Sigmoid colon (tissue), 4 donors: ENCODE measurements around the gene LARP1.

Source experiments
- EP300 ChIP-seq, 4 donors: sonication (generic); formaldehyde crosslinking; IDR thresholded peaks; one replicate each; pipeline ENCODE4 v1.6.1; 2017; ENCODE audit warnings: antibody characterized with exemption in 4 of 4
- POLR2AphosphoS5 ChIP-seq, 4 donors: sonication (generic); formaldehyde crosslinking; IDR thresholded peaks; one replicate each; pipeline ENCODE4 v1.6.1; 2017; ENCODE audit warnings: antibody characterized with exemption in 4 of 4
- TF ChIP-seq, protein P1 (sequence below), 4 experiments: fragments of 450-650 bp in 3 of 4; fragments of 200-600 bp in 1 of 4; IDR thresholded peaks; one replicate each; pipeline ENCODE4 v1.5.1; 2016 to 2019; ENCODE audit warnings: antibody characterized with exemption in 4 of 4, mild to moderate bottlenecking in 3 of 4, moderate library complexity in 2 of 4

DNA sequence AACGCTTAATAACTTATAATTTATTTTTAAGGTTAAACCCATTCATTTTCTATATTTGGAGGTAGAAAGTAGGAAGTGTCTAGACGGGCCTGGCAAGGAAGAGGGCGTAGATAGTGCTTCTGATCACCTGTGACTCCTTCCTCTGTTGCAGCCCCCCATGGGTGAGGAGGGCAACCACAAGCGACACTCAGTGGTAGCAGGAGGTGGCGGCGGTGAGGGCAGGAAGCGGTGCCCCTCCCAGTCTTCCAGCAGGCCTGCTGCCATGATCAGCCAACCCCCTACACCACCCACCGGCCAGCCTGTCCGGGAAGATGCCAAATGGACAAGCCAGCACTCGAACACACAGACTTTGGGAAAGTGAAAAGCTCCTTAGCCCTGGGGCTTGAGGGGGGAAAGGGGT lies 58.6 kb downstream of the LARP1 start:
- TF ChIP-seq, protein P1, sequence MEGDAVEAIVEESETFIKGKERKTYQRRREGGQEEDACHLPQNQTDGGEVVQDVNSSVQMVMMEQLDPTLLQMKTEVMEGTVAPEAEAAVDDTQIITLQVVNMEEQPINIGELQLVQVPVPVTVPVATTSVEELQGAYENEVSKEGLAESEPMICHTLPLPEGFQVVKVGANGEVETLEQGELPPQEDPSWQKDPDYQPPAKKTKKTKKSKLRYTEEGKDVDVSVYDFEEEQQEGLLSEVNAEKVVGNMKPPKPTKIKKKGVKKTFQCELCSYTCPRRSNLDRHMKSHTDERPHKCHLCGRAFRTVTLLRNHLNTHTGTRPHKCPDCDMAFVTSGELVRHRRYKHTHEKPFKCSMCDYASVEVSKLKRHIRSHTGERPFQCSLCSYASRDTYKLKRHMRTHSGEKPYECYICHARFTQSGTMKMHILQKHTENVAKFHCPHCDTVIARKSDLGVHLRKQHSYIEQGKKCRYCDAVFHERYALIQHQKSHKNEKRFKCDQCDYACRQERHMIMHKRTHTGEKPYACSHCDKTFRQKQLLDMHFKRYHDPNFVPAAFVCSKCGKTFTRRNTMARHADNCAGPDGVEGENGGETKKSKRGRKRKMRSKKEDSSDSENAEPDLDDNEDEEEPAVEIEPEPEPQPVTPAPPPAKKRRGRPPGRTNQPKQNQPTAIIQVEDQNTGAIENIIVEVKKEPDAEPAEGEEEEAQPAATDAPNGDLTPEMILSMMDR (IDR thresholded peaks at IDR 0.05): no peak
- TF ChIP-seq POLR2AphosphoS5 (IDR thresholded peaks at IDR 0.05): no peak
- no peak for TF ChIP-seq EP300 (IDR thresholded peaks at IDR 0.05)
